K562 (cell line): ENCODE measurements around the gene TSPAN18. TPM values are rescaled to one million over a fixed set of nuclear protein-coding genes. Genes with fewer than 3 reads are reported as not detected.

ENCODE experiments used
- ATAC-seq: fragments of 200-7000 bp; cut with Tn5 transposase; 3 replicates; pipeline ENCODE4 v1.9.1; 2020; ENCODE audit warnings: moderate library complexity
- BruUV-seq: library from RNA; stranded (reverse); fragments of 400-500 nt; replicated peaks from 2 replicates; lab custom pipeline; 2021; lab: Mats Ljungman, UMichigan
- CTCF ChIA-PET: fragments of 300-600 bp; formaldehyde crosslinking; extraction: SDS; loops from one replicate; lab custom pipeline; 2021; ENCODE audit warnings: low intra/inter-chr PET ratio; lab: Yijun Ruan, JAX
- POLR2A ChIA-PET: fragments of 300-600, 350-650 bp; sonication (Branson Sonifier 250); formaldehyde crosslinking; extraction: SDS; loops from one replicate; lab custom pipeline; 2021; ENCODE audit warnings: antibody characterized with exemption, inconsistent platforms; lab: Yijun Ruan, JAX
- DNase-seq, 4 experiments: peaks; one replicate each; pipeline versions ENCODE4 v3.0.0 to v3.0.0-alpha.2; 2011 to 2018; ENCODE audit warnings: low spot score in 3 of 4, mixed read lengths in 3 of 4; ENCODE audit errors: extremely low read depth in 1 of 4
- FAIRE-seq: peaks from 2 replicates; lab custom pipeline; 2011; peaks lifted over from hg19 to GRCh38; lab: Jason Lieb, UNC
- H2AFZ ChIP-seq: 2 replicates; pipeline ENCODE4 v1.6.0; 2011; ENCODE audit warnings: low read depth, low read length, control low read depth, inconsistent platforms
- H3K27ac ChIP-seq: fragments of 200-600 bp; 3 replicates; pipeline ENCODE4 v1.8.0; 2011; ENCODE audit warnings: low read depth, mild to moderate bottlenecking, control low read depth, inconsistent platforms, low read length, moderate library complexity, mixed read lengths; ENCODE audit errors: extremely low read depth
- H3K27me3 ChIP-seq, 2 experiments: fragments of 300-600 bp in 1 of 2; 2 replicates in 1 of 2; 3 replicates in 1 of 2; pipeline versions ENCODE4 v1.6.0 to v1.8.0; 2011; ENCODE audit warnings: inconsistent platforms in 2 of 2, low read length in 2 of 2, mild to moderate bottlenecking in 1 of 2, mixed read lengths in 1 of 2, moderate library complexity in 1 of 2; ENCODE audit not compliant: control insufficient read depth in 2 of 2, insufficient read depth in 2 of 2
- H3K36me3 ChIP-seq: fragments of 300-600 bp; 3 replicates; pipeline ENCODE4 v1.8.0; 2011; ENCODE audit warnings: mild to moderate bottlenecking, low read length, inconsistent platforms; ENCODE audit not compliant: control insufficient read depth, insufficient read depth
- H3K4me1 ChIP-seq, 2 experiments: fragments of 200-600 bp in 1 of 2; replicated peaks in 1 of 2; 2 replicates in 1 of 2; 3 replicates in 1 of 2; pipeline versions ENCODE4 v1.5.1 to v1.8.0; 2011; ENCODE audit warnings: inconsistent platforms in 2 of 2, low read length in 2 of 2, mild to moderate bottlenecking in 1 of 2, mixed read lengths in 1 of 2, moderate library complexity in 1 of 2; ENCODE audit not compliant: control insufficient read depth in 2 of 2, insufficient read depth in 2 of 2
- H3K4me2 ChIP-seq: 2 replicates; pipeline ENCODE4 v1.6.1; 2011; ENCODE audit warnings: low read length, control low read depth, inconsistent platforms, mixed read lengths; ENCODE audit not compliant: insufficient read depth
- H3K4me3 ChIP-seq: fragments of 200-600 bp; sonication (generic), shearing (Covaris generic); 2 replicates; pipeline ENCODE4 v1.5.1; 2016; ENCODE audit warnings: control low read depth, inconsistent platforms
- H3K79me2 ChIP-seq: fragments of 200-600 bp; 3 replicates; pipeline ENCODE4 v1.8.0; 2011; ENCODE audit warnings: low read length, inconsistent platforms; ENCODE audit not compliant: control insufficient read depth, insufficient read depth
- H3K9ac ChIP-seq, 2 experiments: 2 replicates each; pipeline versions ENCODE4 v1.6.0 to v1.6.1; 2011; ENCODE audit warnings: low read depth in 2 of 2, low read length in 2 of 2, control low read depth in 1 of 2, inconsistent platforms in 1 of 2, mild to moderate bottlenecking in 1 of 2, mixed read lengths in 1 of 2; ENCODE audit not compliant: insufficient read depth in 1 of 2
- H3K9me1 ChIP-seq: one replicate; pipeline ENCODE4 v1.6.0; 2011; ENCODE audit warnings: inconsistent platforms, mild to moderate bottlenecking, low read length, moderate library complexity; ENCODE audit not compliant: control insufficient read depth, insufficient read depth
- H3K9me3 ChIP-seq: replicated peaks from 2 replicates; pipeline ENCODE4 v1.5.1; 2011; ENCODE audit warnings: low read depth, low read length, inconsistent platforms; ENCODE audit not compliant: control insufficient read depth, insufficient read depth
- H4K20me1 ChIP-seq: replicated peaks from 2 replicates; pipeline ENCODE4 v1.6.1; 2011; ENCODE audit warnings: low read length, inconsistent platforms, mixed read lengths; ENCODE audit not compliant: control insufficient read depth, insufficient read depth
- CTBP1 ChIP-seq: fragments of 450-650 bp; IDR thresholded peaks from 2 replicates; pipeline ENCODE4 v1.6.1; 2016; ENCODE audit warnings: borderline replicate concordance
- ELK1 ChIP-seq: sonication (generic); formaldehyde crosslinking; IDR thresholded peaks from 2 replicates; pipeline ENCODE4 v1.8.1; 2022; ENCODE audit warnings: missing genetic modification reagents
- KAT2B ChIP-seq: IDR thresholded peaks from one replicate; pipeline ENCODE4 v1.6.1; 2012; ENCODE audit warnings: low read depth, mild to moderate bottlenecking, control low read depth, inconsistent platforms, low read length, moderate library complexity
- NR2C1 ChIP-seq, 2 experiments: fragments of 450-650 bp; IDR thresholded peaks; 2 replicates each; pipeline ENCODE4 v1.6.1; 2017; ENCODE audit warnings: mild to moderate bottlenecking in 2 of 2, antibody characterized with exemption in 1 of 2, inconsistent platforms in 1 of 2, missing compliant biosample characterization in 1 of 2, missing genetic modification characterization in 1 of 2
- SLC30A9 ChIP-seq: fragments of 250-450 bp; sonication (Bioruptor Pico); IDR thresholded peaks from 2 replicates; pipeline ENCODE4 v1.8.0; 2022; ENCODE audit warnings: mild to moderate bottlenecking, moderate library complexity
- TCF15 ChIP-seq: fragments of 250-450 bp; sonication (Bioruptor Pico); IDR thresholded peaks from 2 replicates; pipeline ENCODE4 v1.8.0; 2022; ENCODE audit warnings: moderate library complexity, mild to moderate bottlenecking, inconsistent platforms
- WGBS: fragments of 100-300 bp; shearing (Covaris generic); methylation state at CpG from one replicate; pipeline ENCODE4 v1.1.6; 2016; ENCODE audit warnings: low coverage, mixed read lengths; ENCODE audit not compliant: insufficient coverage; ENCODE audit errors: missing lambda C conversion rate; 5-methylcytosine and 5-hydroxymethylcytosine counted together
- in situ Hi-C: fragments of 300-500 bp; cut with MboI; formaldehyde crosslinking; loops from 4 replicates; pipeline ENCODE4 v1.15.0; 2018; ENCODE audit warnings: inconsistent platforms, mixed read lengths
- intact Hi-C: fragments of 100-400 bp; cut with micrococcal nuclease; formaldehyde crosslinking; loops from 2 replicates; pipeline ENCODE4 v1.14.2; 2022
- polyA plus RNA-seq, 8 experiments: library from polyadenylated mRNA; depleted of rRNA in 4 of 8; stranded (reverse) in 5 of 8; unstranded in 3 of 8; fragments of >200 nt; fragmentation: Nextera tagmentation in 2 of 8; fragmentation: Illumina TruSeq in 1 of 8; extraction: Ambion mirVana in 2 of 8; extraction: Trizol in 1 of 8; gene quantifications; 2 replicates each; pipeline versions ENCODE4 v1.2.1 to v1.2.3, GENCODE V29; 2011 to 2014; ENCODE audit warnings: inconsistent platforms in 1 of 8, missing spikeins in 1 of 8
- total RNA-seq, 7 experiments: library from RNA; depleted of rRNA in 6 of 7; stranded (reverse); fragments of >200 nt in 6 of 7; fragmentation: Illumina TruSeq in 2 of 7; extraction: Trizol in 2 of 7; gene quantifications; 2 replicates each; pipeline versions ENCODE4 v1.2.1 to v1.2.3, GENCODE V29; 2011 to 2021; ENCODE audit warnings: low replicate concordance in 1 of 7

Gene TSPAN18
- total and polyA plus RNA-seq, 9 of the 15 experiments (the other 6 are each of a cell fraction or from before 2014, with no cell fraction given) = 0.17 to 0.35 (median 0.22) TPM; not detected in 4

GRCh38 chr11:44743326-44743725 is 16.6 kb downstream of the TSPAN18 start (continued):
- no peak for TF ChIP-seq NR2C1 (IDR thresholded peaks at IDR 0.05)
- no peak for TF ChIP-seq NR2C1 (tag; IDR thresholded peaks at IDR 0.05)
- no peak for TF ChIP-seq ELK1 (CRISPR knock-in tag)

DNA sequence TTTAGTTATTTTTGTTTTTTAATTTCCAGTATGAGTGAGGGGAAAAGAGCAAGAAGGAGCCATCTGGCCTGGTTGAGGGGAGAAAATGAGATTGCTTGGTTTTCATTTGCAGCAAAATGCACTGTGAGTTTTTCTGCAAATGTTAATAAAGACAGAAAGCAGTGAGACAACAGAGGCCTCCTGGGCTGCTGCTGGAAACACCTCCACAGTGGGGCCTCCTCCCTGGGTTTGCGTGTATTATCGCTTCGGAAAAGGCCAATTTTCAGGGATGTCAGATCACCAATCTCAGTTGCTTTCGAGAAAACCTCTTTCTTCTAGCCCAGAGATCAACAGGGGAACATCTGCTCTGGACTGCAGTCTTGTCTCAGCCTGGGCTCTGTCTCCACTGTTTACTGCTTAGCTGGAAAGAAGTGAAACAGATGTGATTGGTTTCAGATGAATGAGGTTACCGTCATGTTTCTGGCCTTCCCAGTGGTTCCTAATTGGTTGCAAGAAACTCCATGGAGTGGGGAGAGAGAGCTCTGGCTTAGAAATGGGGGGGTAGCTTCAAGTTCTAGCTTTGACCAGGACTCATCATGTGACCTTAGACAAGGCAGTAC is 17.3 kb downstream of the TSPAN18 start:
- in situ Hi-C loops (no loop called here), intact Hi-C loops (no loop called here)
- no peak overlapping the region for H3K27ac ChIP-seq
- H3K4me1 ChIP-seq = no peaks in the 10 kb centered on the region
- FAIRE-seq (no peak), ATAC-seq (no peak), DNase-seq (no peak)
- ChIA-PET CTCF (no interaction called here), POLR2A (interaction anchor here (0.7 kb wide), 1 partner anchor 531 kb away, joined by 3 read pairs; no protein-coding TSS in a partner anchor)
- H2AFZ ChIP-seq = no peak overlapping the region
- H3K9ac ChIP-seq = no peak overlapping the region
- H3K36me3 ChIP-seq = no peaks in the 10 kb centered on the region
- TF ChIP-seq CTBP1 (no peak), KAT2B (no peak), TCF15 (no peak), SLC30A9 (CRISPR knock-in tag) (no peak), ELK1 (CRISPR knock-in tag) (no peak)
- WGBS = 1% methylated on average over 5 of the region's 5 CpGs
- no peaks in the 10 kb centered on the region for H3K9me1 ChIP-seq
- no TSS peak for BruUV-seq
- 0 out of 2 replicates have a peak, but pooled peaks cover 6% of the 10 kb centered on the region for H4K20me1 ChIP-seq
- H3K9me3 ChIP-seq = no peaks in the 10 kb centered on the region
- peaks cover 47 to 69% of the 10 kb centered on the region in 2 experiments; a peak in 4 of 5 replicates for H3K27me3 ChIP-seq
- H3K79me2 ChIP-seq = no peaks in the 10 kb centered on the region
- H3K4me3 ChIP-seq = no peak overlapping the region
- no peak overlapping the region for H3K4me2 ChIP-seq
